ENCODE measurements around the gene SLC30A7. TPM values are rescaled to one million over a fixed set of nuclear protein-coding genes. Genes with fewer than 3 reads are reported as not detected.

Gene SLC30A7
- total and polyA plus RNA-seq, 2 donors from 2014 or later, result 4.4 to 40.2 TPM

GRCh38 chr1:100866901-100867206 lies 29.0 kb upstream of the SLC30A7 start:
- intact Hi-C loops (cut with DNase I), result no loop called here
- H3K9ac ChIP-seq (ENCODE audit: low read length in 3 of 3), result no peak overlapping the region
- H3K27ac ChIP-seq (ENCODE audit: low read depth in 2 of 2, low read length in 2 of 2), result no peak overlapping the region
- DNase-seq (no peak), FAIRE-seq (no peak)
- no peaks in the 10 kb centered on the region for H3K4me1 ChIP-seq (ENCODE audit: control insufficient read depth in 2 of 3, insufficient read depth in 2 of 3, low read depth in 1 of 3, low read length in 3 of 3)
- no peak overlapping the region for H3K4me3 ChIP-seq (ENCODE audit: low read length in 3 of 3)
- no peaks in the 10 kb centered on the region for H3K9me3 ChIP-seq (ENCODE audit: control insufficient read depth in 2 of 3, insufficient read depth in 1 of 3, low read length in 3 of 3)
- H3K27me3 ChIP-seq (ENCODE audit: control insufficient read depth, insufficient read depth, low read length), result no peaks in the 10 kb centered on the region
- H3K36me3 ChIP-seq (ENCODE audit: control insufficient read depth in 2 of 3, insufficient read depth in 3 of 3, low read length in 3 of 3), result no peaks in the 10 kb centered on the region
- no peak for TF ChIP-seq CTCF (IDR thresholded peaks at IDR 0.05; ENCODE audit: borderline replicate concordance, extremely low read depth, insufficient read depth)

DNA sequence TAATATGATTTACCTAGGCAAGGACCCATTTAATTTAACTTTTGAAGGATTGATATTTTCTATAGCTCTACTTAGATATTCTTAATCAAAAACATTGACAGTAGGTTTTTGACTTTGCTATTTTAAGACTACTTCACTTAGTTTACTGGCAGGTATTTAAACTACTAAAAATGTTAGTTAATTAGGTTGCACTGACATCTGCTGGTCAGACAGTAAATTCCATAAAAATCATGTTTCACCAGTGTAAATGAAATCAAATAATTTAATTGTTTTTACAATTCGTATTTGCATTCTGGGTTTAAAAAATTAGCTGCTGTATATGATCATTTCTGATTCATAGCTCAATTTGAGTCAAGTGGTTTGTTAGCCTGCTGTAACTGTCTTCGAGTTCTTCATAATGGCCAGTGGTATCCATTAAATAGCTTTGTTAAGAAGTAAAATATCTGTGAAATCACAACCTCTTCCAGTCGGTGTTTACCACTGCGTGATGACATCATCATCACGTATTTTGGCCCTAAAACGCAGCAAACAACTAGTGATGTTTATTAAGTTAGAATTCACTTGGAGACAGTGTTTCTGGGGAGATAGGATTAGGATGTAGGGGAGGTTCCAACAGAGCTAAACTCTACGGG lies 27.4 kb upstream of the SLC30A7 start:
- Histone ChIP-seq H3K27ac (ENCODE audit: low read depth in 2 of 2, low read length in 2 of 2) (no peak overlapping the region), H3K9me3 (ENCODE audit: control insufficient read depth in 2 of 3, insufficient read depth in 1 of 3, low read length in 3 of 3) (no peaks in the 10 kb centered on the region), H3K36me3 (ENCODE audit: control insufficient read depth in 2 of 3, insufficient read depth in 3 of 3, low read length in 3 of 3) (no peaks in the 10 kb centered on the region), H3K9ac (ENCODE audit: low read length in 3 of 3) (no peak overlapping the region), H3K27me3 (ENCODE audit: control insufficient read depth, insufficient read depth, low read length) (no peaks in the 10 kb centered on the region), H3K4me3 (ENCODE audit: low read length in 3 of 3) (peak overlapping the region in 1 of 3 donors; percentile 3), H3K4me1 (ENCODE audit: control insufficient read depth in 2 of 3, insufficient read depth in 2 of 3, low read depth in 1 of 3, low read length in 3 of 3) (no peaks in the 10 kb centered on the region)
- peak; percentile 99 for FAIRE-seq
- peak in 2 of 5 donors; percentile 59 to 65 for DNase-seq
- intact Hi-C loops (cut with DNase I), result no loop called here
- peak; percentile 69 for TF ChIP-seq CTCF (IDR thresholded peaks at IDR 0.05; ENCODE audit: borderline replicate concordance, extremely low read depth, insufficient read depth)

DNA sequence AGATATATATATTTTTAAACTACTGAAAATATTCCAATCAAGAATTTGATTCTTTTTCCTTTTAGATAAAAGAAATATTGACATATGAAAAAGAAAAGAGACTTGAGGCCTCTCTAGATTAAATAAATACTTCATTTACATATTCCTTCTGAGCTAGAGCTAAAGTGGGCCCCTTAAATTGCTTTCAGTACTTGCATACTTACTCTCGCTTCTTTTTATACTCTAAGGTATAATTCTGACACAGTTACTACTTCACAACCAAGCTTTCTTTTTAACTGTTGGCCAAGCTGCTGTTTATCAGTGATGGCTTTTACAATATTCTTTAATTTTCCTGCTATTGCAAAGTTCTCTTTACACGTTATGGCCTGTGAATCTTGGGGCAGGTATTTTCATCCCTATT lies 25.9 kb upstream of the SLC30A7 start:
- DNase-seq, result no peak
- Histone ChIP-seq H3K27ac (ENCODE audit: low read depth in 2 of 2, low read length in 2 of 2) (no peak overlapping the region), H3K27me3 (ENCODE audit: control insufficient read depth, insufficient read depth, low read length) (no peaks in the 10 kb centered on the region), H3K4me1 (ENCODE audit: control insufficient read depth in 2 of 3, insufficient read depth in 2 of 3, low read depth in 1 of 3, low read length in 3 of 3) (no peaks in the 10 kb centered on the region), H3K36me3 (ENCODE audit: control insufficient read depth in 2 of 3, insufficient read depth in 3 of 3, low read length in 3 of 3) (no peaks in the 10 kb centered on the region), H3K4me3 (ENCODE audit: low read length in 3 of 3) (no peak overlapping the region), H3K9ac (ENCODE audit: low read length in 3 of 3) (no peak overlapping the region), H3K9me3 (ENCODE audit: control insufficient read depth in 2 of 3, insufficient read depth in 1 of 3, low read length in 3 of 3) (no peaks in the 10 kb centered on the region)
- TF ChIP-seq CTCF (IDR thresholded peaks at IDR 0.05; ENCODE audit: borderline replicate concordance, extremely low read depth, insufficient read depth), result no peak
- FAIRE-seq, result no peak
- intact Hi-C loops (cut with DNase I), result no loop called here

- Histone ChIP-seq H3K36me3 (ENCODE audit: control insufficient read depth in 2 of 3, insufficient read depth in 3 of 3, low read length in 3 of 3) (peaks cover 0 to 5% (median 2%) of the 10 kb centered on the region in 3 donors), H3K4me3 (ENCODE audit: low read length in 3 of 3) (no peak overlapping the region), H3K4me1 (ENCODE audit: control insufficient read depth in 2 of 3, insufficient read depth in 2 of 3, low read depth in 1 of 3, low read length in 3 of 3) (no peaks in the 10 kb centered on the region), H3K27ac (ENCODE audit: low read depth in 2 of 2, low read length in 2 of 2) (no peak overlapping the region), H3K27me3 (ENCODE audit: control insufficient read depth, insufficient read depth, low read length) (no peaks in the 10 kb centered on the region), H3K9me3 (ENCODE audit: control insufficient read depth in 2 of 3, insufficient read depth in 1 of 3, low read length in 3 of 3) (no peaks in the 10 kb centered on the region), H3K9ac (ENCODE audit: low read length in 3 of 3) (no peak overlapping the region)
- intact Hi-C loops (cut with DNase I), result no loop called here
- no peak for FAIRE-seq
- no peak for DNase-seq
- no peak for TF ChIP-seq CTCF (IDR thresholded peaks at IDR 0.05; ENCODE audit: borderline replicate concordance, extremely low read depth, insufficient read depth)
Measured at GRCh38 chr1:100874433-100874832, 21.5 kb upstream of the SLC30A7 start.

Data from kidney (tissue), 14 donors.